Adrenal gland (tissue), 5 donors: ENCODE results near the gene PRDM16.

Experiments used
- POLR2A ChIP-seq, 2 donors: fragments of 450-650 bp; IDR thresholded peaks; one replicate each; pipeline ENCODE4 v1.6.1; 2017; ENCODE audit warnings: antibody characterized with exemption in 2 of 2, mild to moderate bottlenecking in 2 of 2, moderate library complexity in 1 of 2
- TF ChIP-seq, protein P1 (sequence below), 6 experiments: fragments of 450-650 bp in 4 of 6; fragments of 200-600 bp in 2 of 6; sonication (generic) in 1 of 6; IDR thresholded peaks; 1 replicate in 5 of 6; 2 replicates in 1 of 6; pipeline versions ENCODE4 v1.5.1 to v1.8.0; 2016 to 2021; ENCODE audit warnings: antibody characterized with exemption in 6 of 6, mild to moderate bottlenecking in 2 of 6, moderate library complexity in 1 of 6
- donor health status: DM: no; HTN: no; CAD: no.

DNA sequence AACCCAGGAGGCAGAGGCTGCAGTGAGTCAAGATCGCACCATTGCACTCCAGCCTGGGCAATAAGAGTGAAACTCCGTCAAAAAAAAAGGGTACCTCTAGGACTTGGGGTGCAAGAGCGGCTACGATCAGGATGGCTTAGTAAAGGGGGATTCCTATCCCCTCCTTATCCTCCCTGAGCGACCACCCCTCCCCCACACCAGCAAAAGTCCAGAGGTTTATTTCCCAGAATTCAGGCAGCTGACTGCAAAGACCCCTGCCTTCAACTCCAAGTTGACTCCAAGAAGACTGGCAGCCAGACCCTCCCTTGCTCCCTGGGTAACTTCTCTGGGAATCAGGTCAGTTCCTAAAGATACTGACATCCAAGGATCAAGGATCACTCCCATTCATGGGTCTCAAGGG lies 12.4 kb upstream of the PRDM16 start:
- TF ChIP-seq, protein P1, sequence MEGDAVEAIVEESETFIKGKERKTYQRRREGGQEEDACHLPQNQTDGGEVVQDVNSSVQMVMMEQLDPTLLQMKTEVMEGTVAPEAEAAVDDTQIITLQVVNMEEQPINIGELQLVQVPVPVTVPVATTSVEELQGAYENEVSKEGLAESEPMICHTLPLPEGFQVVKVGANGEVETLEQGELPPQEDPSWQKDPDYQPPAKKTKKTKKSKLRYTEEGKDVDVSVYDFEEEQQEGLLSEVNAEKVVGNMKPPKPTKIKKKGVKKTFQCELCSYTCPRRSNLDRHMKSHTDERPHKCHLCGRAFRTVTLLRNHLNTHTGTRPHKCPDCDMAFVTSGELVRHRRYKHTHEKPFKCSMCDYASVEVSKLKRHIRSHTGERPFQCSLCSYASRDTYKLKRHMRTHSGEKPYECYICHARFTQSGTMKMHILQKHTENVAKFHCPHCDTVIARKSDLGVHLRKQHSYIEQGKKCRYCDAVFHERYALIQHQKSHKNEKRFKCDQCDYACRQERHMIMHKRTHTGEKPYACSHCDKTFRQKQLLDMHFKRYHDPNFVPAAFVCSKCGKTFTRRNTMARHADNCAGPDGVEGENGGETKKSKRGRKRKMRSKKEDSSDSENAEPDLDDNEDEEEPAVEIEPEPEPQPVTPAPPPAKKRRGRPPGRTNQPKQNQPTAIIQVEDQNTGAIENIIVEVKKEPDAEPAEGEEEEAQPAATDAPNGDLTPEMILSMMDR (IDR thresholded peaks at IDR 0.05) = no peak
- TF ChIP-seq POLR2A (IDR thresholded peaks at IDR 0.05) = no peak
